Stimulated activated CD4-positive, alpha-beta T cell treated with anti-CD3 and anti-CD28 coated beads, Interleukin-4, amount 100 ng/mL, for 24 hours (primary cell): Measurements from ENCODE around the gene TUBGCP6.

Experiments
- DNase-seq: peaks from one replicate; pipeline ENCODE4 v3.0.0-alpha.2; 2020

Gene TUBGCP6

GRCh38 chr22:50261615-50262459 lies 17.0 kb upstream of the TUBGCP6 start, which contains the start of gene MAPK12:
MAPK12 (minus strand) TSS chr22:50261683; CDS start chr22:50261509, 174 bp downstream.
- DNase-seq, result no peak

GRCh38 chr22:50260801-50261614 lies 16.2 kb upstream of the TUBGCP6 start:
- DNase-seq, result no peak

- DNase-seq, result no peak
Observed at GRCh38 chr22:50260434-50260800, 15.6 kb upstream of the TUBGCP6 start.

GRCh38 chr22:50259302-50259701 lies 14.5 kb upstream of the TUBGCP6 start:
- DNase-seq, result no peak

GRCh38 chr22:50258361-50259292 lies 13.8 kb upstream of the TUBGCP6 start:
- no peak for DNase-seq

- no peak for DNase-seq
Observed at GRCh38 chr22:50257451-50258360, 12.9 kb upstream of the TUBGCP6 start.

- no peak for DNase-seq
Observed at GRCh38 chr22:50257041-50257440, 12.2 kb upstream of the TUBGCP6 start.

GRCh38 chr22:50256258-50256862 lies 11.5 kb upstream of the TUBGCP6 start:
- DNase-seq, result no peak

- no peak for DNase-seq
Observed at GRCh38 chr22:50255607-50256006, 10.8 kb upstream of the TUBGCP6 start.

GRCh38 chr22:50255099-50255498 lies 10.3 kb upstream of the TUBGCP6 start:
- DNase-seq, result no peak

- no peak for DNase-seq
Observed at GRCh38 chr22:50253941-50254340, 9.1 kb upstream of the TUBGCP6 start.

- no peak for DNase-seq
Observed at GRCh38 chr22:50253046-50253915, 8.5 kb upstream of the TUBGCP6 start.

GRCh38 chr22:50252082-50253045 lies 7.5 kb upstream of the TUBGCP6 start:
- DNase-seq, result peak; percentile 75

- no peak for DNase-seq
Observed at GRCh38 chr22:50251477-50252081, 6.8 kb upstream of the TUBGCP6 start.

GRCh38 chr22:50250555-50251476 lies 6.0 kb upstream of the TUBGCP6 start, which contains the start of gene HDAC10:
HDAC10 (minus strand) TSS chr22:50251265; CDS start chr22:50251032, 233 bp downstream.
- DNase-seq, result peak; percentile 79

- no peak for DNase-seq
Observed at GRCh38 chr22:50250249-50250554, 5.4 kb upstream of the TUBGCP6 start.
